HuH-7 (cell line): ENCODE results near the gene OR13H1.
"Not testable (repeated sequence)": the region's sequence is repeated elsewhere in the genome, so short reads cannot be mapped to it uniquely, and the experiment has no call there.

Source experiments
- DNase-seq: peaks from one replicate; pipeline ENCODE4 v3.0.0; 2011; ENCODE audit warnings: low spot score

Gene OR13H1, protein sequence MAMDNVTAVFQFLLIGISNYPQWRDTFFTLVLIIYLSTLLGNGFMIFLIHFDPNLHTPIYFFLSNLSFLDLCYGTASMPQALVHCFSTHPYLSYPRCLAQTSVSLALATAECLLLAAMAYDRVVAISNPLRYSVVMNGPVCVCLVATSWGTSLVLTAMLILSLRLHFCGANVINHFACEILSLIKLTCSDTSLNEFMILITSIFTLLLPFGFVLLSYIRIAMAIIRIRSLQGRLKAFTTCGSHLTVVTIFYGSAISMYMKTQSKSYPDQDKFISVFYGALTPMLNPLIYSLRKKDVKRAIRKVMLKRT

DNA sequence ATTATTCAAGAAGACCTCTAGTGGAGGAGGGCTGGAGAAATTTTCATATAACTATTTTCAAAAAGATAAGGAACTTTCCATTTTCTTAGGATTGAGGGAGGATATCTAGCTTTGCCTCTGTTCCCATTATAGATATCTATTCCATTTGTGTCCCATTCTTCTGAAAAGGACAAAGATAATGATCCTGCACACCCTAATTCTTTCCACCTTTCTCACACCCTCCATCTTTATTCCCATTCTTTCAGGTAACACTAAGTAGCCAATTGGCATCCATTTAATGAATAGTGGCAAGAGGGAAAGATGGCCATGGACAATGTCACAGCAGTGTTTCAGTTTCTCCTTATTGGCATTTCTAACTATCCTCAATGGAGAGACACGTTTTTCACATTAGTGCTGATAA, at the start of gene OR13H1:
Gene OR13H1, plus strand, starts transcription at position 301 of the 400 bp plus-strand sequence. Its CDS starts 0 bp downstream, at position 301.
- DNase-seq = no peak

DNA sequence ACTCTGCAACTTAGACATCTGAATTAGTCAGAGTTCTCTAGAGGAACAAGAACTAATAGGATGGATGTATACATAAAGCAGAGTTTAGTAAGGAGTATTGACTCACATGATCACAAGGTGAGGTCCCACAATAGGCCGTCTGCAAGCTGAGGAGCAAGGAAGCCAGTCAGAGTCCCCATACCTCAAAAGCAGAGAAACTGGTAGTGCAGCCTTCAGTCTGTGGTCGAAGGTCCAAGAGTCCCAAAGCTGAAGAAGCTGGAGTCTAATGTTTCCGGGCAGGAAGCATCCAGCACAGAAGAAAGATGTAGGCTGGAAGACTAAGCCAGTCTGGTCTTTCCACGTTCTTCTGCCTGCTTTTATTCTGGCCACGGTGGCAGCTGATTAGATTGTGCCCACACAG, 42.3 kb upstream of the OR13H1 start:
- DNase-seq = not testable (repeated sequence)

DNA sequence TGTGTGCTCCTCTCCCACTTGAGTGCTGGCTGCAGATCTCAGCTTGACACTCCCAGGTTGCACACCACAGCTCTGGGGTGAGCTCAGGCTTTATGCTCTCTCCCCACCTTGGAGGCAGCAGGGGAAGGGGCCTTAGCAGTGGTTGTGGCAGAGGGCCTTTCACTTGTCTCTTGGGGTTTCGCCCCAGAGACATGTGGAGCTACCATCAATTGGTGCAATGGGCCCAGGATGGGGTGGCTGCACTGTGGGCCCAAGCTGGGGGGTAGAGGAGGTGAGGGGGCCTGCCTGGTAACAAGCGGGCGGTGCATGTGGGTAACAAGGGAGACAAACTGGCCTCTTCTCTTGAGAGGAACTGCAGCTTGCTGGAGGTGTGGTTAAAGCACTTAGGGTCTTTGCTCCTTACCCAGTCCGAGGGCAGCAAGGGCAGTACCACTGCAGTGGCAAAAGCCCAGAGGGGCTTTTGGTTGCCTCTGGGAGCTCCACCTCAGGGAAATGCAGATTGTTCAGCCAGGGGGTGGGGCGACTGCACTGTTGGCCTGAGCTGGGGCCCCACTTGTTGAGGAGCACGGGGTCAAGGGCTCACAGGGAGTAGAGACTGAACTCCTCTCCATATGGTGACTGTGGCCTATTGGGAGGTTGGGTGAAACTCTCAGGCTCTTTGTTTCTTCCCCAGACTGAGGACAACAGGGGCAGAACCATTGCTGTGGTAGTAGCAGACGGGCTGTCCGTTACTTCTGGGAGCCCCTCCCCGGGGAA, 30.5 kb upstream of the OR13H1 start:
- DNase-seq = no peak

DNA sequence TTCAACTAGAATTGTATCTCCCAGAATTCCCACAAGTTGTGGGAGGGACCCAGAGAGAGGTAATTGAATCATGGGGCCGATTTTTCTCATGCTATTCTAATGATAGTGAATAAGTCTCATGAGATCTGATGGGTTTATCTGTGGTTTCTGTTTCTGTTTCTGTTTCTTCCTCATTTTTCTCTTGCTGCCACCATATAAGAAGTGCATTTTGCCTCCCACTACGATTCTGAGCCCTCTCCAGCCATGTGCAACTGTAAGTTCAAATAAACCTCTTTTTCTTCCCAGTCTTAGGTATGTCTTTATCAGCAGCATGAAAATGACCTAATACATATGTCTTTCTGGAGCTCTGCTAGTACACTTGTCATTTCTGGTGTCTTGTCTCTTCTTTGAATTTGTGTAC, 22.1 kb upstream of the OR13H1 start:
- no peak for DNase-seq

DNA sequence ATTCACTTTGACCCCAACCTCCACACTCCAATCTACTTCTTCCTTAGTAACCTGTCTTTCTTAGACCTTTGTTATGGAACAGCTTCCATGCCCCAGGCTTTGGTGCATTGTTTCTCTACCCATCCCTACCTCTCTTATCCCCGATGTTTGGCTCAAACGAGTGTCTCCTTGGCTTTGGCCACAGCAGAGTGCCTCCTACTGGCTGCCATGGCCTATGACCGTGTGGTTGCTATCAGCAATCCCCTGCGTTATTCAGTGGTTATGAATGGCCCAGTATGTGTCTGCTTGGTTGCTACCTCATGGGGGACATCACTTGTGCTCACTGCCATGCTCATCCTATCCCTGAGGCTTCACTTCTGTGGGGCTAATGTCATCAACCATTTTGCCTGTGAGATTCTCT, 344 bp downstream of the OR13H1 start:
- DNase-seq = no peak

DNA sequence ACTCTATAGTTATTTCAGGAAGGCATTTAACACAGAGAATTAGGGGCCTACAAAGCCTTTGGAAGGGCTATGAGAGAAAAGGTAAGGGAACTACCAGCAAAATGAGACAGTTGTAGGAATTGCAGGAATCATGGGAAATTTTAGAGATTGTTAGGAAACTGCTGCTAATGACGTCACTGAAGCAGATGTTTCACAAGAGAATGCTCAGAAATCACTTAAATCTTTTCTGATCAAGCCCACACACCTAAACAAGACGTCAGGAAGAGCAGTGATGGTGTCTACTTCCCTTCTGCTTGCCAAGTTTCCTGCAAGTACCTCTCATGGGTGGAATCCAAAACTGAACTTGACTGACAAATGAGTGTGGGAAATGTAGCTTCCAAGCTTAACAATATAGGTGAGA, 5.1 kb downstream of the OR13H1 start:
- no peak for DNase-seq

DNA sequence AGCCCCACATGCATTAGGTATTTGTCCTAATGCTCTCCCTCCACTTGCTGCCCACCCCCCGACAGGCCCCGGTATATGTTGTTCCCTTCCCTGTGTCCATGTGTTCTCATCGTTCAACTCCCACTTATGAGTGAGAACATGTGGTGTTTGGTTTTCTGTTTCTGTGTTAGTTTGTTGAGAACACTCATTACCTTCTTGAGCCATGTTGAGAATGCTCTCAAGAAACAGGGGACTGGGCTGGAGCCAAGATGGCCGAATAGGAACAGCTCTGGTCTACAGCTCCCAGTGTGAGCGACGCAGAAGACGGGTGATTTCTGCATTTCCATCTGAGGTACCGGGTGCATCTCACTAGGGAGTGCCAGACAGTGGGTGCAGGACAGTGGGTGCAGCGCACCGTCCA, 8.6 kb downstream of the OR13H1 start:
- DNase-seq = not testable (repeated sequence)

DNA sequence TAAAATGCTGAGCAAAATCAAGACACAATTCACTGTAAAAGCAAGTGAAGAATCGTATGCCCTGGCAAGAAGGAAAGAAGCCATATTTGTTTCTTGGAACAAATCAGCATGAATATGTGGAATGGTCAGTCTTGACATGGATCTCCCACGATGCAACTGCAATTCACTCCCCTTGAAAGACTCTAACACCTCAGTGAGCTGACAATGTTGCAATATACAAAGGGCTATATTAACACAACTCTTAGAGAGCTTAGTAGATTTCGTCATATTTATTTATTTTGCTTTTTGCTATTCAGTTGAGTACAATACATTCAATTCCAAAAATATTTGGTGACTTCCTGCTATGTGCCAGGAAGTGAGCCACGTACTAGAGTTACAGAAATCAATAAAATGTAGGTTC, 14.7 kb downstream of the OR13H1 start:
- no peak for DNase-seq

DNA sequence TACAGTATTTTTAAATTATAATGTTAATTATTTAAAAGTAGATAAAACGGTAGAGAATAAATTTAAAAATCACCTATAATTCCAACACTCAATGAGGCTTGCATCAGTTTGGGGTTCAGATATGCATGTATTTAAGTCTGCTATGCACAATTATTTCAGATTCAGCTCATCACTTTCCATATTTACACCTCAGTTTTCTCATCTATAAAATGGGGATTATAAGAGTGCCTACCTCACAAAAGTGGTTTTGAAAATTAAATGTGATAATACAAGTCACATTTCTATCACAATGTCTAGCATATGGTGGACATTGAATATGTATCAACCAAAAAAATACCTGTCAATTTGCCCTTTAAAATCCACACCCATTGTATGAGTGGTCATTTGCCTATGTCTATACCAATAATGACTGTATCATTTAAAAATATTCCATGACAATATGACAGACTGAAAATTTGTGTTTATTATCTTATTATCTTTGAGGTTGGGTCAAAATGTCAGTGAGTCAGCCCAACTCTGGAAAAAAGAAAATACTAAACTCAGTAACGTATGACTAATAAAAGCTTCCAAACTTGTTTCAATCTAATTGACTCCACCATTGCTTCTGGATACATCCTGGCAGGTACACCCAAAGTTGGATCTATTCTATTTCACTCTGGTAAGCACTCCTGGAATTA, 20.8 kb downstream of the OR13H1 start:
- no peak for DNase-seq

DNA sequence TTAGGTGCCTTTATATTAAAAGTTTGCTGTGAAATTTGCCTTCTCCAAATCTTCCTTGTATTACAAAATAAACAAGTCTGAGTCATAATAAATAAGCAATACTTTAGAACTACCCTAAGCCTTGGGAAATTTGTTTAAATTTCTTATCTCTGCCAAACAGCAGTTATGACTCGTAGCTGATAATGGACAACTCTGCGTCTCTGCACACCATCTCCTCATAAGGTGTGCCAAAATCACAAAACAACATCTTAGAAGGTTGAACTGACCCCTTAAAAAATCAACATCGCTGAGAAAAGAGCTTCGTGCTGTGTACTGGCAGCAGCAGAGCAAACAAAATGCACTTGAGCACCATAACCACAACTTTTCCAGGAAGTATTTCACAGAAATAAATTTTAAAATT, 22.0 kb downstream of the OR13H1 start:
- DNase-seq = no peak

DNA sequence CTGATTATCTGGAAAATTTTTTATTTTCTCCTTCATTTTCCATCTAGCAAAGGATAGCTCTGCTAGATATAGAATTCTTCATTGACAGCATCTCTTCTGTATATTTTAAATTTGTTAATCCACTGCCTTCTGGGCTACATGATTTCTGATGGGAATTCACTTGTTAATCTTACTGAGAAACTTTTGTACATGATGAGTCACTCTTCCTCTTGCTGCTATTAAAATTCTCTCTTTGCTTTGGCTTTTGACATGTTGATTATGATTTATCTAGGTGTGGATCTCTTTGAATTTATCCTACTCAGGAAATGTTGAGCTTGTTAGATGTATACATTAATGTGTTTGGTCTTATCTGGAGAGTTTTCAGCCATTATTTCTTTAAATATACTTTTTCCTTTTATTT, 27.5 kb downstream of the OR13H1 start:
- no peak for DNase-seq

DNA sequence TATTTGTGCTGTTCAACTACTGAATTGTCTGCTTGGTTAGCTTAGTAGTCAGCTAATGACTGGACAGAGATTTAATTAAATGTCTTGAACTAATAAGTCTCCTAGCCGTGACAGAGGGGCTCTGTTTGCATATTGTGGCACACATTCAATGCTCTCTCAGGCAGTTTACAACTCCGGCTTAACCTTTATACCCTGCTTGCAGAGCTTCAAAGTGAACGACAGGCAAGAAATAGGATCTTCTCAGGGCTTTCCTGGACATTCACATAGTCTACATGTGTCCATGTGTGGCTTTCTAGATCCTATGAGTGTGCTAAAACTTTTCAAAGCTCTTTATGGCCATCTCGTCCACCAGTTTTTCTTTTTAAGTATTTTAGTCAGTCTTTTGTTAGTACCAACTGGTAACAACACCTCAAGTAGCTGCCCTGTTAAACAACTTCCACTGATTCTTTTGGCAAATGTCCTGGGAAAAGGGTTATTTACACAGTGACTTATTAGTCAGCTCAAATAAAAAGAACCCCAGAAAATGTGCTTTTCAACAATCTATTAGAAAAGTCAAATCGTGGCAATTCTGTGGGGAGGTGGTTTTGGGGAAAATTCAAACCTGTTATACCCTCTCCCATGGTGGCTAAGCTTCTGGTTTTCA, 28.6 kb downstream of the OR13H1 start:
- no peak for DNase-seq

DNA sequence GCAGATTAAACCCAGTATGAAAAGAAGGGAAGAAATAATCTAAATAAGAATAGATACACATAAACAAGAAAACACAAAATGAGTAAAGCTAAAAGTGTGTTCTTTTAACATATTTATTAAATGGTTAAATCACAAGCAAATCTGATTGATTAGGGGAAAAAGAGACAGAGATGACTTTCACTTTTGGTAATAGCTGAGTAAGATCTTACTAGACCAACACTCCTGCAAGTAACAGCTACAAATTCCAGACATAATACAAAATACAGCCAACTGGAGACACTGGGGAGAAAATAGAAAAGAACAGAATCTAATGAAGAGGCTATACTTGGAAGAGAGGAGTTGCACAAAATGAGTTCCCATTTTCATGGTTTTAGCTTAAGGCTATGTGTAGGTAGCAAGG, 33.5 kb downstream of the OR13H1 start:
- DNase-seq = no peak

DNA sequence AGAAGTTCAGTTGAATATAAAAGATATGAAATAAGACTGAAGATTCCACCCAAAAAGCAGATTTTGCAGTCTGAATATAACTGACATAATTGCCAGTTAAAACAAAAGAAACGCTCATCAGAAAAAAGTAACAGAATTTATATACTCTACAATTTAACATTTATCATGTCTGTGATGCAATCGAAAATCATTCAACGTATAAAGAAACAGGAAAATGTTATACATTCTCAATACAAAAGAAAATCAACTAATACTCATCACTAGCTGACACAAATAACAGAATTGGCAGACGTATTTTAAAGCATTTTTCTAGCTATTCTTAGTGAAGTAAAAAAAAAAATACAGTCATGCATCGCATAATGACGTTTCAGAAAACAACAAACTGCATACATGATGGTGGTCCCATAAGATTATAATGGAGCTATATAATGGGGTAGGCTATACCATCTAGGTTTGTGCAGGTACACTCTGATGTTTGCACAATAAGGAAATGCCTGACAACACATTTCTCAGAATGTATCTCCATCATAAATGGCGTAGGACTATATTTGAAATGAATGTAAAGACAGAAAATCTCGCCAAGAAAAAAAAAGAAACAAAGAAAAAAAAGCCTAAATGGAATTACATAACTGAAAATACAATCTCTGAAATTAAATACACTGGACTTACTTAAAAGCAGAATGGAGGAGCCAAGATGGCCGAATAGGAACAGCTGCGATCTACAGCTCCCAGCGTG, 34.3 kb downstream of the OR13H1 start:
- DNase-seq = no peak

DNA sequence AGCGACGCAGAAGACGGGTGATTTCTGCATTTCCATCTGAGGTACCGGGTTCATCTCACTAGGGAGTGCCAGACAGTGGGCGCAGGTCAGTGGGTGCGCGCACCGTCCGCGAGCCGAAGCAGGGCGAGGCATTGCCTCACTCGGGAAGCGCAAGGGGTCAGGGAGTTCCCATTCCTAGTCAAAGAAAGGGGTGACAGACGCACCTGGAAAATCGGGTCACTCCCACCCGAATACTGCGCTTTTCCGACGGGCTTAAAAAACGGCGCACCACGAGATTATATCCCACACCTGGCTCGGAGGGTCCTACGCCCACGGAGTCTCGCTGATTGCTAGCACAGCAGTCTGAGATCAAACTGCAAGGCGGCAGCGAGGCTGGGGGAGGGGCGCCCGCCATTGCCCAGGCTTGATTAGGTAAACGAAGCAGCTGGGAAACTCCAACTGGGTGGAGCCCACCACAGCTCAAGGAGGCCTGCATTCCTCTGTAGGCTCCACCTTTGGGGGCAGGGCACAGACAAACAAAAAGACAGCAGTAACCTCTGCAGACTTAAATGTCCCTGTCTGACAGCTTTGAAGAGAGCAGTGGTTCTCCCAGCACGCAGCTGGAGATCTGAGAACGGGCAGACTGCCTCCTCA, 35.0 kb downstream of the OR13H1 start:
- not testable (repeated sequence) for DNase-seq

DNA sequence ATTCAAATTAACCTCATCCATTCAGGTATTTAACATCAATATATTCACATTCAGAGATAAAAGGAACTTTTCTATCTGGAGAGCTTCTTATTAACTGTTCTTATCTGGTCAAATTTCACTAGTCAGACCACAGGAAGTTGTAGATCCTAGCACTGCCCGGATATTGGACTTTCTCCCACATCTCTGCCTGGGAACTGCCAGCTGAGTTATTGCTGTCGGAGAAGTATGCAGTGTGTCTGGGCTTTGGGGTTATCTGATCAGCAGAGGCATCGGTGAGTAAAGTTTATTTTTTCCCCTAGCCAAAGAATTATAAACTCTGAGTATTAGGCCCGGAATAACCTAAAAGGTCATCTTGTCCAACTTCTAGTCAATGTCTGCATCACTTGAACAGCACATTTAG, 45.1 kb downstream of the OR13H1 start:
- peak; percentile 24 for DNase-seq
